HCT116 (cell line): ENCODE results near the gene MAS1. TPM values are rescaled to one million over a fixed set of nuclear protein-coding genes. Genes with fewer than 3 reads are reported as not detected.

ENCODE experiments used
- ATAC-seq: fragments of 200-7000 bp; cut with Tn5 transposase; 2 replicates; pipeline ENCODE4 v1.9.1; 2020; ENCODE audit warnings: mild to moderate bottlenecking, moderate library complexity
- BruUV-seq: library from RNA; stranded (reverse); fragments of 400-500 nt; replicated peaks from 2 replicates; lab custom pipeline; 2021; lab: Mats Ljungman, UMichigan
- CTCF ChIA-PET: fragments of 300-600 bp; sonication (Branson Sonifier 250); formaldehyde crosslinking; loops from one replicate; lab custom pipeline; 2021; ENCODE audit warnings: antibody characterized with exemption; lab: Charles Lee
- POLR2A ChIA-PET: fragments of 300-600, 350-600 bp; sonication (Branson Sonifier 250); formaldehyde crosslinking; loops from one replicate; lab custom pipeline; 2021; ENCODE audit warnings: antibody characterized with exemption; lab: Charles Lee
- RAD21 ChIA-PET, 2 experiments: fragments of 300-600 bp; sonication (Branson Sonifier 250); formaldehyde crosslinking; loops; one replicate each; lab custom pipeline; 2023; ENCODE audit warnings: low total read pairs in 2 of 2; ENCODE audit not compliant: uncharacterized antibody in 2 of 2, unreplicated experiment in 2 of 2, low non-redundant PET in 1 of 2; lab: Charles Lee
- DNase-seq: peaks from one replicate; pipeline ENCODE4 v3.0.0-alpha.2; 2010; ENCODE audit warnings: low read depth, low spot score
- H2AFZ ChIP-seq: fragments of 200-600 bp; shearing (Covaris generic), sonication (generic); 2 replicates; pipeline ENCODE4 v1.6.1; 2017; ENCODE audit warnings: low read depth, mixed run types, mixed read lengths, antibody characterized with exemption, low read length; ENCODE audit not compliant: poor library complexity, severe bottlenecking
- H3K27ac ChIP-seq: 2 replicates; pipeline ENCODE4 v1.5.1; 2012; ENCODE audit warnings: low read depth, low read length
- H3K27me3 ChIP-seq: fragments of 200-600 bp; sonication (generic); 2 replicates; pipeline ENCODE4 v1.6.1; 2016; ENCODE audit warnings: mixed run types, low read length, mixed read lengths; ENCODE audit not compliant: insufficient read depth
- H3K36me3 ChIP-seq, 2 experiments: fragments of 200-500 bp in 1 of 2; fragments of 200-600 bp in 1 of 2; sonication (Bioruptor generic) in 1 of 2; sonication (generic) in 1 of 2; 2 replicates each; pipeline versions ENCODE4 v1.5.1 to v1.6.1; 2014 to 2016; ENCODE audit warnings: low read length in 2 of 2, inconsistent platforms in 1 of 2, mixed read lengths in 1 of 2, mixed run types in 1 of 2; ENCODE audit not compliant: insufficient read depth in 2 of 2, control insufficient read depth in 1 of 2
- H3K4me1 ChIP-seq, 2 experiments: fragments of 200-600 bp in 1 of 2; sonication (generic) in 1 of 2; 2 replicates each; pipeline versions ENCODE4 v1.5.1 to v1.6.1; 2012 to 2017; ENCODE audit warnings: low read length in 2 of 2, inconsistent platforms in 1 of 2, mild to moderate bottlenecking in 1 of 2, mixed read lengths in 1 of 2, mixed run types in 1 of 2, moderate library complexity in 1 of 2; ENCODE audit not compliant: insufficient read depth in 2 of 2, control insufficient read depth in 1 of 2
- H3K4me2 ChIP-seq: fragments of 200-600 bp; sonication (generic); 2 replicates; pipeline ENCODE4 v1.6.1; 2017; ENCODE audit warnings: mixed run types, low read length, mixed read lengths
- H3K4me3 ChIP-seq, 2 experiments: fragments of 200-600 bp in 1 of 2; sonication (generic) in 1 of 2; replicated peaks in 1 of 2; 2 replicates each; pipeline ENCODE4 v1.5.1; 2011 to 2016; ENCODE audit warnings: low read length in 2 of 2, control low read depth in 1 of 2, low read depth in 1 of 2, mild to moderate bottlenecking in 1 of 2, mixed read lengths in 1 of 2, mixed run types in 1 of 2
- H3K79me2 ChIP-seq: fragments of 200-600 bp; sonication (generic); 2 replicates; pipeline ENCODE4 v1.6.1; 2017; ENCODE audit warnings: mild to moderate bottlenecking, mixed run types, low read length, moderate library complexity, mixed read lengths; ENCODE audit not compliant: insufficient read depth
- H3K9ac ChIP-seq: fragments of 200-600 bp; sonication (generic); 2 replicates; pipeline ENCODE4 v1.6.1; 2016; ENCODE audit warnings: low read length, mixed read lengths
- H3K9me2 ChIP-seq: fragments of 200-600 bp; sonication (generic), shearing (Covaris generic); 2 replicates; pipeline ENCODE4 v1.6.1; 2017; ENCODE audit warnings: mixed run types, mild to moderate bottlenecking, moderate library complexity; ENCODE audit not compliant: insufficient read depth
- H3K9me3 ChIP-seq, 2 experiments: fragments of 200-500 bp in 1 of 2; fragments of 200-600 bp in 1 of 2; sonication (Bioruptor generic) in 1 of 2; sonication (generic) in 1 of 2; 2 replicates each; pipeline ENCODE4 v1.6.1; 2014 to 2017; ENCODE audit warnings: low read length in 2 of 2, mixed read lengths in 2 of 2, inconsistent platforms in 1 of 2, low read depth in 1 of 2, mild to moderate bottlenecking in 1 of 2, mixed run types in 1 of 2, moderate library complexity in 1 of 2; ENCODE audit not compliant: control insufficient read depth in 1 of 2, insufficient read depth in 1 of 2
- H4K20me1 ChIP-seq: fragments of 200-600 bp; sonication (generic), shearing (Covaris generic); 2 replicates; pipeline ENCODE4 v1.6.1; 2017; ENCODE audit warnings: mixed run types, mild to moderate bottlenecking, moderate library complexity; ENCODE audit not compliant: insufficient read depth
- EGR1 ChIP-seq: IDR thresholded peaks from 2 replicates; pipeline ENCODE4 v1.6.1; 2012; ENCODE audit warnings: low read depth
- EZH2 ChIP-seq: fragments of 200-600 bp; sonication (generic); IDR thresholded peaks from 2 replicates; pipeline ENCODE4 v1.6.1; 2017; ENCODE audit warnings: antibody characterized with exemption, mixed run types
- EZH2phosphoT487 ChIP-seq: fragments of 200-600 bp; IDR thresholded peaks from 2 replicates; pipeline ENCODE4 v1.6.1; 2018; ENCODE audit warnings: antibody characterized with exemption, borderline replicate concordance
- FOSL1 ChIP-seq: IDR thresholded peaks from 2 replicates; pipeline ENCODE4 v1.6.1; 2012; ENCODE audit warnings: low read depth
- MAX ChIP-seq: IDR thresholded peaks from 2 replicates; pipeline ENCODE4 v1.6.1; 2012
- POLR2A ChIP-seq: IDR thresholded peaks from 2 replicates; pipeline ENCODE4 v1.7.0; 2011; ENCODE audit warnings: borderline replicate concordance; ENCODE audit not compliant: insufficient read depth, insufficient read length; ENCODE audit errors: extremely low read depth
- RAD21 ChIP-seq: IDR thresholded peaks from 2 replicates; pipeline ENCODE4 v1.6.1; 2012; ENCODE audit warnings: low read depth, mild to moderate bottlenecking
- REST ChIP-seq: IDR thresholded peaks from 2 replicates; pipeline ENCODE4 v1.6.1; 2012; ENCODE audit warnings: low read depth
- TCF7L2 ChIP-seq: IDR thresholded peaks from 2 replicates; pipeline ENCODE4 v1.7.0; 2011; ENCODE audit warnings: borderline replicate concordance, inconsistent platforms; ENCODE audit not compliant: insufficient read depth, insufficient read length; ENCODE audit errors: extremely low read depth
- ZBTB33 ChIP-seq: IDR thresholded peaks from 2 replicates; pipeline ENCODE4 v1.6.1; 2011; ENCODE audit warnings: mild to moderate bottlenecking, low read length, moderate library complexity; ENCODE audit not compliant: insufficient replicate concordance; ENCODE audit errors: extremely low read depth
- ZFX ChIP-seq: fragments of 450-650 bp; IDR thresholded peaks from 2 replicates; pipeline ENCODE4 v1.6.1; 2017
- intact Hi-C: fragments of 100-400 bp; cut with micrococcal nuclease; formaldehyde crosslinking; loops from 2 replicates; pipeline ENCODE4 v1.10.0; 2022
- total RNA-seq: library from RNA; stranded (reverse); gene quantifications from one replicate; pipeline ENCODE4 v1.2.1, GENCODE V29; 2021; ENCODE audit not compliant: unreplicated experiment

The MAS1 gene
- total RNA-seq, 1 experiment from 2014 or later: not detected

- BruUV-seq: no TSS peak
- DNase-seq (no peak), ATAC-seq (no peak)
- Histone ChIP-seq H3K4me2 (no peak overlapping the region), H3K4me1 (no peaks in the 10 kb centered on the region), H2AFZ (no peak overlapping the region), H3K27me3 (peaks cover 4% of the 10 kb centered on the region; the same call in 1 of the 2 replicates), H3K27ac (no peak overlapping the region), H3K4me3 (no peak overlapping the region), H3K9ac (no peak overlapping the region), H3K9me3 (no peaks in the 10 kb centered on the region), H4K20me1 (no peaks in the 10 kb centered on the region), H3K36me3 (no peaks in the 10 kb centered on the region), H3K79me2 (no peaks in the 10 kb centered on the region), H3K9me2 (no peaks in the 10 kb centered on the region)
- ChIA-PET RAD21 (no interaction called here), POLR2A (no interaction called here), CTCF (no interaction called here)
- TF ChIP-seq MAX (no peak), REST (no peak)
- intact Hi-C loops: no loop called here
Observed at GRCh38 chr6:159935633-159936032, 44.8 kb downstream of the MAS1 start.

GRCh38 chr6:159939591-159940016 lies 48.8 kb downstream of the MAS1 start:
- H3K79me2 ChIP-seq: no peaks in the 10 kb centered on the region
- H2AFZ ChIP-seq: no peak overlapping the region
- H3K9me3 ChIP-seq: peaks cover 0 to 5% of the 10 kb centered on the region in 2 experiments; a peak in 2 of 4 replicates
- DNase-seq (no peak), ATAC-seq (no peak)
- BruUV-seq: no TSS peak
- no peaks in the 10 kb centered on the region for H3K36me3 ChIP-seq
- no peak overlapping the region for H3K9ac ChIP-seq
- no peak overlapping the region for H3K4me3 ChIP-seq
- ChIA-PET POLR2A (no interaction called here), RAD21 (no interaction called here), CTCF (no interaction called here)
- H3K27me3 ChIP-seq: no peaks in the 10 kb centered on the region
- no peak overlapping the region for H3K27ac ChIP-seq
- H3K4me1 ChIP-seq: no peaks in the 10 kb centered on the region
- no peaks in the 10 kb centered on the region for H4K20me1 ChIP-seq
- no peak overlapping the region for H3K4me2 ChIP-seq
- no peaks in the 10 kb centered on the region for H3K9me2 ChIP-seq
- intact Hi-C loops: no loop called here
- TF ChIP-seq FOSL1 (no peak), RAD21 (no peak), ZFX (no peak), EZH2phosphoT487 (no peak), ZBTB33 (no peak), TCF7L2 (no peak), POLR2A (no peak), EGR1 (no peak), EZH2 (no peak), REST (no peak)
